NOMO-1 treated with DMSO at 0.1 percent for 48 hours (cell line): ENCODE measurements around the gene HK2.
A peak's percentile ranks its signal among the peaks of the same experiment; 100 is the strongest.
"Not testable (repeated sequence)": the region's sequence is repeated elsewhere in the genome, so short reads cannot be mapped to it uniquely, and the experiment has no call there.

Source experiments
- DNase-seq: peaks from one replicate; lab custom pipeline; 2025; ENCODE audit not compliant: unreplicated experiment; lab: John Stamatoyannopoulos, UW

HK2 gene

GRCh38 chr2:74876081-74876886, 42.4 kb downstream of the HK2 start:
- DNase-seq: peak; percentile 73

- DNase-seq: no peak
These were observed 43.4 kb downstream of the HK2 start for GRCh38 chr2:74877376-74877775.

GRCh38 chr2:74877781-74878433, 44.0 kb downstream of the HK2 start:
- DNase-seq: no peak

- no peak for DNase-seq
These were observed 44.6 kb downstream of the HK2 start for GRCh38 chr2:74878551-74878950.

GRCh38 chr2:74880054-74880728, 46.3 kb downstream of the HK2 start:
- DNase-seq: no peak

- no peak for DNase-seq
These were observed 47.2 kb downstream of the HK2 start for GRCh38 chr2:74881176-74881575.

GRCh38 chr2:74881626-74882298, 47.8 kb downstream of the HK2 start:
- no peak for DNase-seq

GRCh38 chr2:74882299-74882687, 48.4 kb downstream of the HK2 start:
- DNase-seq: no peak

GRCh38 chr2:74883011-74883410, 49.1 kb downstream of the HK2 start:
- DNase-seq: no peak

- peak; percentile 60 for DNase-seq
These were observed 50.3 kb downstream of the HK2 start for GRCh38 chr2:74884118-74884762.

- DNase-seq: no peak
These were observed 50.9 kb downstream of the HK2 start for GRCh38 chr2:74884866-74885265.

GRCh38 chr2:74886251-74886650, 52.3 kb downstream of the HK2 start:
- DNase-seq: no peak

GRCh38 chr2:74886811-74887210, 52.9 kb downstream of the HK2 start:
- no peak for DNase-seq

- no peak for DNase-seq
These were observed 53.6 kb downstream of the HK2 start for GRCh38 chr2:74887445-74887951.

- DNase-seq: no peak
These were observed 54.2 kb downstream of the HK2 start for GRCh38 chr2:74887960-74888700.

- DNase-seq: no peak
These were observed 55.2 kb downstream of the HK2 start for GRCh38 chr2:74889159-74889558.

- no peak for DNase-seq
These were observed 56.8 kb downstream of the HK2 start for GRCh38 chr2:74890711-74891110.

- DNase-seq: no peak
These were observed 57.3 kb downstream of the HK2 start for GRCh38 chr2:74891136-74891764.

GRCh38 chr2:74891816-74892215, 57.9 kb downstream of the HK2 start:
- DNase-seq: not testable (repeated sequence)

GRCh38 chr2:74892609-74893008, 58.7 kb downstream of the HK2 start:
- DNase-seq: no peak
